GM12878 (cell line): ENCODE measurements around the gene EPHB2. TPM values are rescaled to one million over a fixed set of nuclear protein-coding genes. Genes with fewer than 3 reads are reported as not detected.

Experiments used
- ATAC-seq: fragments of 200-7000 bp; cut with Tn5 transposase; 3 replicates; pipeline ENCODE4 v1.9.1; 2020; ENCODE audit warnings: mild to moderate bottlenecking, moderate library complexity
- BruUV-seq: library from RNA; stranded (reverse); fragments of 400-500 nt; replicated peaks from 2 replicates; lab custom pipeline; 2021; lab: Mats Ljungman, UMichigan
- CTCF ChIA-PET: fragments of 300-600 bp; sonication (Branson Sonifier 250); formaldehyde crosslinking; extraction: SDS; loops from one replicate; lab custom pipeline; 2021; ENCODE audit warnings: inconsistent platforms; lab: Yijun Ruan, JAX
- POLR2A ChIA-PET: fragments of 350-600 bp; formaldehyde crosslinking; extraction: SDS; loops from one replicate; lab custom pipeline; 2021; ENCODE audit warnings: inconsistent platforms; lab: Charles Lee
- RAD21 ChIA-PET: fragments of 300-600 bp; sonication (Branson Sonifier 250); formaldehyde crosslinking; loops from one replicate; lab custom pipeline; 2023; ENCODE audit warnings: antibody characterized with exemption; ENCODE audit not compliant: unreplicated experiment; lab: Charles Lee
- SMC1A ChIA-PET: fragments of 300-600 bp; sonication (Branson Sonifier 250); formaldehyde crosslinking; loops from one replicate; lab custom pipeline; 2023; ENCODE audit not compliant: unreplicated experiment, uncharacterized antibody; lab: Charles Lee
- DNase-seq: peaks from one replicate; pipeline ENCODE4 v3.0.0-alpha.2; 2011; ENCODE audit warnings: low read depth, low spot score
- FAIRE-seq: peaks from 3 replicates; lab custom pipeline; 2011; peaks lifted over from hg19 to GRCh38; lab: Jason Lieb, UNC
- H2AFZ ChIP-seq: 2 replicates; pipeline ENCODE4 v1.6.0; 2011; ENCODE audit warnings: low read depth, low read length, control low read depth; ENCODE audit not compliant: control insufficient read depth
- H3K27ac ChIP-seq: 2 replicates; pipeline ENCODE4 v1.5.1; 2011; ENCODE audit warnings: control low read depth; ENCODE audit not compliant: control insufficient read depth, insufficient read depth
- H3K27me3 ChIP-seq, 2 experiments: replicated peaks in 1 of 2; 2 replicates each; pipeline versions ENCODE4 v1.6.0 to v1.6.1; 2011; ENCODE audit warnings: low read length in 1 of 2; ENCODE audit not compliant: control insufficient read depth in 2 of 2, insufficient read depth in 2 of 2
- H3K36me3 ChIP-seq, 2 experiments: 2 replicates each; pipeline ENCODE4 v1.5.1; 2011; ENCODE audit warnings: low read length in 1 of 2; ENCODE audit not compliant: control insufficient read depth in 2 of 2, insufficient read depth in 2 of 2
- H3K4me1 ChIP-seq: 2 replicates; pipeline ENCODE4 v1.6.1; 2011; ENCODE audit warnings: mild to moderate bottlenecking, low read length, moderate library complexity, mixed read lengths; ENCODE audit not compliant: control insufficient read depth, insufficient read depth
- H3K4me2 ChIP-seq: 2 replicates; pipeline ENCODE4 v1.6.0; 2011; ENCODE audit warnings: control low read depth; ENCODE audit not compliant: control insufficient read depth, insufficient read depth
- H3K4me3 ChIP-seq: fragments of 200-600 bp; sonication (generic); 2 replicates; pipeline ENCODE4 v1.5.1; 2016
- H3K79me2 ChIP-seq: 2 replicates; pipeline ENCODE4 v1.6.0; 2011; ENCODE audit warnings: low read length; ENCODE audit not compliant: control insufficient read depth, insufficient read depth
- H3K9ac ChIP-seq: 2 replicates; pipeline ENCODE4 v1.8.0; 2011; ENCODE audit warnings: low read length, control low read depth, mixed read lengths; ENCODE audit not compliant: control insufficient read depth, insufficient read depth
- H3K9me3 ChIP-seq: replicated peaks from 3 replicates; pipeline ENCODE4 v1.5.1; 2011; ENCODE audit warnings: mild to moderate bottlenecking, low read length; ENCODE audit not compliant: control insufficient read depth, insufficient read depth
- H4K20me1 ChIP-seq: 2 replicates; pipeline ENCODE4 v1.6.0; 2011; ENCODE audit not compliant: control insufficient read depth, insufficient read depth
- DPF2 ChIP-seq: fragments of 450-650 bp; IDR thresholded peaks from 2 replicates; pipeline ENCODE4 v1.6.1; 2017; ENCODE audit warnings: mild to moderate bottlenecking
- ELK1 ChIP-seq: IDR thresholded peaks from 2 replicates; pipeline ENCODE4 v1.6.1; 2012; ENCODE audit warnings: low read depth, low read length, improper control_type of control experiment
- RFX5 ChIP-seq: IDR thresholded peaks from 2 replicates; pipeline ENCODE4 v1.6.1; 2011; ENCODE audit warnings: low read depth, low read length, improper control_type of control experiment
- TCF12 ChIP-seq: IDR thresholded peaks from 2 replicates; pipeline ENCODE4 v1.6.1; 2011; ENCODE audit warnings: low read depth, mild to moderate bottlenecking, low read length
- ZNF207 ChIP-seq: fragments of 450-650 bp; IDR thresholded peaks from 2 replicates; pipeline ENCODE4 v1.6.1; 2014; ENCODE audit warnings: antibody characterized with exemption, mild to moderate bottlenecking, borderline replicate concordance
- WGBS: methylation state at CpG from one replicate; pipeline ENCODE4 v1.1.6; 2016; ENCODE audit warnings: low lambda C conversion rate; ENCODE audit not compliant: insufficient replicate concordance, insufficient coverage; ENCODE audit errors: missing lambda C conversion rate; 5-methylcytosine and 5-hydroxymethylcytosine counted together
- in situ Hi-C: fragments of 300-500 bp; cut with MboI; formaldehyde crosslinking; loops from 9 replicates; pipeline ENCODE4 v1.14.3; 2018; ENCODE audit warnings: mixed read lengths
- intact Hi-C: fragments of 100-400 bp; cut with micrococcal nuclease; formaldehyde crosslinking; loops from one replicate; pipeline ENCODE4 v1.14.2; 2022; ENCODE audit not compliant: unreplicated experiment
- polyA plus RNA-seq, 11 experiments: library from polyadenylated mRNA; depleted of rRNA in 4 of 11; unstranded in 6 of 11; stranded (reverse) in 5 of 11; fragments of >200 nt; fragmentation: Nextera tagmentation in 4 of 11; fragmentation: Illumina TruSeq in 1 of 11; extraction: Ambion mirVana in 4 of 11; extraction: Trizol in 1 of 11; gene quantifications; 1 replicate in 1 of 11; 2 replicates in 10 of 11; pipeline versions ENCODE4 v1.2.1 to v1.2.3, GENCODE V29; 2011 to 2016; ENCODE audit warnings: inconsistent platforms in 2 of 11, missing spikeins in 2 of 11, low read depth in 1 of 11
- total RNA-seq, 4 experiments: library from RNA; depleted of rRNA in 3 of 4; stranded (reverse); fragments of >200 nt in 3 of 4; fragmentation: Illumina TruSeq in 1 of 4; extraction: Trizol in 1 of 4; gene quantifications; 2 replicates each; pipeline versions ENCODE4 v1.2.1 to v1.2.3, GENCODE V29; 2013 to 2021

The EPHB2 gene
- total and polyA plus RNA-seq, 10 of the 15 experiments (the other 5 are each of a cell fraction or from before 2014, with no cell fraction given): 0.13 to 3.3 (median 0.92) TPM

GRCh38 chr1:22875841-22876240, 165.2 kb downstream of the EPHB2 start:
- POLR2A ChIA-PET: no interaction called here
- Histone ChIP-seq H3K79me2 (no peaks in the 10 kb centered on the region), H3K4me3 (no peak overlapping the region), H2AFZ (no peak overlapping the region), H3K4me2 (no peak overlapping the region), H3K9me3 (no peaks in the 10 kb centered on the region), H3K27ac (no peak overlapping the region), H4K20me1 (no peaks in the 10 kb centered on the region; the same call in 1 of the 2 replicates), H3K9ac (no peak overlapping the region)
- RAD21 ChIA-PET: no interaction called here
- FAIRE-seq: no peak
- no TSS peak for BruUV-seq
- 9% methylated on average over 5 of the region's 5 CpGs for WGBS
- DNase-seq: no peak
- SMC1A ChIA-PET: interaction anchor here (1.1 kb wide), 1 partner anchor 9 kb away, joined by 3 read pairs; no protein-coding TSS in a partner anchor
- CTCF ChIA-PET: interaction anchor here (1.1 kb wide), 1 partner anchor 10 kb away, joined by 3 read pairs; no protein-coding TSS in a partner anchor
- in situ Hi-C loops: no loop called here
- no peak for ATAC-seq
- TF ChIP-seq ZNF207: no peak
- no peak for TF ChIP-seq TCF12
- TF ChIP-seq ELK1: no peak
- TF ChIP-seq RFX5: no peak
- no peak for TF ChIP-seq DPF2
- TF ChIP-seq, all 136 proteins: peak for 0
- H3K4me1 ChIP-seq: no peaks in the 10 kb centered on the region
- H3K27me3 ChIP-seq: peaks cover 0 to 3% of the 10 kb centered on the region in 2 experiments; a peak in 2 of 4 replicates
- intact Hi-C loops: no loop called here
- no peaks in the 10 kb centered on the region for H3K36me3 ChIP-seq
